Bronchial epithelial cell (primary cell): ENCODE measurements around the gene PSMG1. TPM values are rescaled to one million over a fixed set of nuclear protein-coding genes. Genes with fewer than 3 reads are reported as not detected.

Source experiments
- DNase-seq: peaks from one replicate; pipeline ENCODE4 v3.0.0-alpha.2; 2010; ENCODE audit warnings: low read depth
- FAIRE-seq: peaks from 2 replicates; lab custom pipeline; 2011; peaks lifted over from hg19 to GRCh38; lab: Jason Lieb, UNC
- H3K27me3 ChIP-seq: 2 replicates; pipeline ENCODE4 v1.5.1; 2011; ENCODE audit warnings: low read length; ENCODE audit not compliant: control insufficient read depth, insufficient read depth
- H3K36me3 ChIP-seq: 2 replicates; pipeline ENCODE4 v1.5.1; 2011; ENCODE audit warnings: low read length; ENCODE audit not compliant: control insufficient read depth, insufficient read depth
- H3K4me3 ChIP-seq: 2 replicates; pipeline ENCODE4 v1.5.1; 2011; ENCODE audit warnings: mild to moderate bottlenecking, low read depth, low read length, control low read depth
- CTCF ChIP-seq: IDR thresholded peaks from 2 replicates; pipeline ENCODE4 v1.5.1; 2011; ENCODE audit warnings: mild to moderate bottlenecking, moderate library complexity, low read length, control low read depth, inconsistent platforms; ENCODE audit not compliant: insufficient read depth, severe bottlenecking
- total RNA-seq: library from RNA; depleted of rRNA; stranded (reverse); fragments of >200 nt; gene quantifications from 2 replicates; pipeline ENCODE4 v1.2.1, GENCODE V29; 2014

The PSMG1 gene
- total RNA-seq, 1 donor from 2014 or later, result 57.1 TPM

- Histone ChIP-seq H3K27me3 (no peaks in the 10 kb centered on the region), H3K36me3 (peaks cover 10% of the 10 kb centered on the region), H3K4me3 (no peak overlapping the region)
- DNase-seq, result peak; percentile 18
- peak; percentile 28 for TF ChIP-seq CTCF
- no peak for FAIRE-seq
These were observed 2.7 kb downstream of the PSMG1 start for GRCh38 chr21:39180429-39181019.

- no peaks in the 10 kb centered on the region for H3K27me3 ChIP-seq
- H3K4me3 ChIP-seq, result no peak overlapping the region
- peaks cover 16% of the 10 kb centered on the region for H3K36me3 ChIP-seq
- TF ChIP-seq CTCF, result no peak
- DNase-seq (no peak), FAIRE-seq (no peak)
These were observed 4.8 kb downstream of the PSMG1 start for GRCh38 chr21:39178421-39178820.

GRCh38 chr21:39176271-39176709, 7.0 kb downstream of the PSMG1 start:
- FAIRE-seq (no peak), DNase-seq (no peak)
- no peak for TF ChIP-seq CTCF
- peaks cover 20% of the 10 kb centered on the region for H3K36me3 ChIP-seq
- H3K4me3 ChIP-seq, result no peak overlapping the region
- H3K27me3 ChIP-seq, result no peaks in the 10 kb centered on the region

GRCh38 chr21:39175665-39176064, 7.6 kb downstream of the PSMG1 start:
- TF ChIP-seq CTCF, result no peak
- Histone ChIP-seq H3K36me3 (peaks cover 21% of the 10 kb centered on the region), H3K4me3 (no peak overlapping the region), H3K27me3 (no peaks in the 10 kb centered on the region)
- no peak for FAIRE-seq
- DNase-seq, result no peak

- H3K36me3 ChIP-seq, result peaks cover 21% of the 10 kb centered on the region
These were observed 8.1 kb downstream of the PSMG1 start for GRCh38 chr21:39175154-39175553.

More at GRCh38 chr21:39175154-39175553, 8.1 kb downstream of the PSMG1 start:
- peak; percentile 9 for TF ChIP-seq CTCF
- FAIRE-seq (no peak), DNase-seq (peak; percentile 37)
- Histone ChIP-seq H3K4me3 (no peak overlapping the region), H3K27me3 (no peaks in the 10 kb centered on the region)
